HK-2 (cell line): ENCODE measurements around the gene MARCHF2.
"Not testable (repeated sequence)": the region's sequence is repeated elsewhere in the genome, so short reads cannot be mapped to it uniquely, and the experiment has no call there.

Experiments
- DNase-seq: peaks from one replicate; pipeline ENCODE4 v3.0.0-alpha.2; 2018; ENCODE audit not compliant: unreplicated experiment

The MARCHF2 gene

DNA sequence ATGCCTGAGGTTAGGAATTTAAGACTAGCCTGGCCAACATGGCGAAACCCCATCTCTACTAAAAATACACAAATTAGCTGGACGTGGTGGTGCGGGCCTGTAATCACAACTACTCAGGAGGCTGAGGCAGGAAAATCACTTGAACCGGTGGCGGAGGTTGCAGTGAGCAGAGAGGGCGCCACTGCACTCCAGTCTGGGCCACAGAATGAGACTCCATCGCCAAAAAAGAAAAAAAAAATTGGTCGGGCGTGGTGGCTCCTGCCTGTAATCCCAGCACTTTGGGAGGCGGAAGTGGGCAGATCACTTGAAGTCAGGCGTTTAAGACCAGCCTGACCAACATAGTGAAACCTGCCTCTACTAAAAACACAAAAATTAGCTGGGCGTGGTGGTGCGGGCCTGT lies 2.4 kb upstream of the MARCHF2 start:
- DNase-seq: not testable (repeated sequence)

DNA sequence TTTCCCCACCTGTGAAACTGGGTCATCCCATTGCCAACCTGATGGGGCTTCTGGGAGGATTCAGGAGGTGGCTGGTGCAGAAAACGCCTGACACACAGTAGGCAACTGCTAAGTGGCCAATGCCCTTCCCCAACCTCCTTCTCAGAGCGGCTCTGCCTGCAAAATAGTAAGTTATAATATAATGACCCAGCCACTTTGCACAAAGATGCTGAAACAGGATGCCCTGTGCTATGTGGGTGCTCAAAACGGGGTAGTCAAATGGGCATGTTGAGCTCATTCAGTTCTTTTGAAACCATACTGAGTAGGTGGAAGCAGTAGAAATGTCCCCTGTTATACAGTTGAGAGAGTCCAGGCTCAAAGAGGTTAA lies 507 bp downstream of the MARCHF2 start:
- no peak for DNase-seq

DNA sequence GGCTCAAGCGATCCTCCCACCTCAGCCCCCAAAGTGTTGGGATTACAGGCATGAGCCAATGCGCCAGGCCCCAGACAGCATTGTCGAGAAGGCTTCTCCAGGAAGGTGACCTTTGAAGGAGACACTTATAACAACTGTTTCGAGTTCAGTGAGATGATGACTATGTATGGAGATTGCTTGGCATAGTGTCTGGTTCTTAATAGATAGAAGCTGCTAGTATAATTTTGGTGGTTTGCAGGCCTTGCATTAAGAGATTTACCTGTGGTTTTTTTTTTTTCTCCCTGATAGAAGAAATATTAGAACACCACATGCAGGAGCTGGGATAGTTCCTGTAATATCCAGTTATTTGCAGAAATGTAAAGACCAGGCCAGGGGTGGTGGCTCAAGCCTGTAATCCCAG lies 3.7 kb downstream of the MARCHF2 start:
- DNase-seq: no peak

DNA sequence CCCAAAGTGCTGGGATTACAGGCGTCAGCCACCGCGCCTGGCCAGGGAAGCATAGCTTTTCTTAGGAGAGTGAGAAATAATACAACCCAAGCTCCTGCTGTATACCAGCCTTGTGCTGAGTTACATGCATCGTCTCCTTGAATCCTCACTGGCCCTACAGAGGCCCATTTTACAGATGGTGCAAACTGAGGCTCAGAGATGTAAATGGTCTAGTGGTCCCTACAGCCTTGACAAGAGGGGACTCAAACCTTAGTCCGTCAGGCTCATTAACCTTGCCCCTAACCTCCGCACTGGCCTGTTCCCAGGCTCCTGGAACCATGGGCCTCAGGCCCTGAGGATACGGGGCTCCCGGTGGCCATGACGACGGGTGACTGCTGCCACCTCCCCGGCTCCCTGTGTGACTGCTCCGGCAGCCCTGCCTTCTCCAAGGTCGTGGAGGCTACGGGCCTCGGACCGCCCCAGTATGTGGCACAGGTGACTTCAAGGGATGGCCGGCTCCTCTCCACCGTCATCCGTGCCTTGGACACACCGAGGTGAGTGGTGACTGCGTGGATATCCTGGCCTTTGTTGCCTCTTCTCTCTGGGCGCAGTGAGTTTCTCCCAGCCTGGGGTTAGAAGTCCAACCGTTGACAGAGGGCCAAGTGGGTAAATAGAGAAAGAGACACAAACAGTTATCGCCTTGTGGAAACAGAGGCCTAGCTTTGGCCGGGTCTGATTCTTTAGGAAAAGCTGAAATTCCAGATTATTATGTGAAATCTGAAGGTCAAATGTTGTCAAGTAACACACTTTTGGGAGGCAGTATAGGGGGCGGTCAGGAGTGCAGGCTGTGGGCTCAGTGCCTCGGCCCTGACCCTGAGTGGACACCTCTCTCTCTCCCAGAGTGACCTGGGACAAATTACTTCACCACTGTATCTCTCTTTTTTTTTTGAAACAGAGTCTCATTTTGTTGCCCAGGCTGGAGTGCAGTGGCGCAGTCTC lies 8.7 kb downstream of the MARCHF2 start:
- no peak for DNase-seq

DNA sequence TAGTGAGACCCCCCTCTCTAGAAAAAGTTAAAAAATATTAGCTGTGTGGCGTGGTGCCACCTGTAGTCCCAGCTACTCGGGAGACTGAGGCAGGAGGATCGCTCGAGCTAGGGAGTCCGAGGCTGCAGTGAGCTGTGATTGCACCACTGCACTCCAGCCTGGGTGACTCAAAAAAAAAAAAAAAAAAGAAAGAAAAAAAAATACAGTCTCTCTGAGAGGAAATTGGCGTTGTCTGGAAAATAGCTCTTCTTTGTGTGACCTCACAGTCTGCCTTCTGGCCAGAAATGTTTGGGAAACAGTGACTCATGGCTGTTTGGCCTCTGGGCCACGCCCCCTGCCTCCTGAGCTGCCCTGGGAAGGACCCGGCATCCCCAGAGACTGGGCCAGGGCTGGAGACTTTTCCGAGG lies 10.7 kb downstream of the MARCHF2 start:
- DNase-seq: peak; percentile 84

DNA sequence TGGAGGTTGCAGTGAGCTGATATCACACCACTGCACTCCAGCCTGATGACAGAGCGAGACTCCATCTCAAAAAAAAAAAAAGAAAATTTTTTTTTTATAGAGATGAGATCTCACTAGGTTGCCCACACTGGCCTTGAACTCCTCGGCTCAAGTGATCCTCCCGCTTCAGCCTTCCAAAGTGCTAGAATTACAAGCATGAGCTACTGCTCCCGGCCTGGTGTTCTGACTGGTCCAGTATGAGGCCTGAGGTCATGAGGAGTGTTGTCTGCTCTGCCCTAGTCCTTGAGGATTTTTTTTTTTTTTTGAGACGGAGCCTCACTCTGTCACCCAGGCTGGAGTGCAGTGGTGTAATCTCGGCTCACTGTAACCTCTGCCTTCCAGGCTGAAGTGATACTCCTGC lies 12.2 kb downstream of the MARCHF2 start:
- DNase-seq: not testable (repeated sequence)

DNA sequence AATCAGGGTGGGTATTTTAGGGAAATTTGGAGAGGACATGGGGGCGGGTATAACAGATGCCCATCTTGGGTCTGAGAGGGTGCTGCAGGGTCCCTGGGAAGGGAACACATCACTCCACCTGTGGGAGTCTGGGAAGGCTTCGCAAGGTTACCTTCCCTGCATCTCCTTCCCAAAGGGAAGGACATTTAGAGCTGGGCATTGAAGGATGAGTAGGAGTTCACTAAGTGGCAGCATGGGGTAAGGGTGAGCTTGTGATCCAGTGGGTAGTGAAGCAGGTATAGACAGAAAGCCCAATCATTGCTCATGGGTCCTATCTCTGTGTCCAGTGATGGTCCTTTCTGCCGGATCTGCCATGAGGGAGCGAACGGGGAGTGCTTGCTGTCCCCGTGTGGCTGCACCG lies 13.2 kb downstream of the MARCHF2 start:
- no peak for DNase-seq

DNA sequence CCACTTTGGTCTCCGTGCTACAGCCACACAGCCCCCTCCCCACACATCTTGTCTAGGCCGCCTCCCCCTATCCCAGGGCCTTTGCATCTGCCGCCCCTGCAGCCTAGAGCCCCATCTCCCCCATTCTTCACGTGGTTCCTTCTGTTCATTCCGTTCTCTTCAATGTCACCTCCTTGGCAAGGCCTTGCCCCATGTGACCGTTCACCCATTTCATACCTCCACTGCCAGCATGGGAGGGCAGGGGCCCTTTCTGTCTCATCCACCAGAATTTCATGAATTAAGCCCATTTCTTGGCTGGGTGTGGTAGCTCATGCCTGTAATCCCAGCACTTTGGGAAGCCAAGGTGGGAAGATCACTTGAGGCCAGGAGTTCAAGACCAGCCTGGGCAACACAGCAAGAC lies 15.9 kb downstream of the MARCHF2 start:
- DNase-seq: no peak

DNA sequence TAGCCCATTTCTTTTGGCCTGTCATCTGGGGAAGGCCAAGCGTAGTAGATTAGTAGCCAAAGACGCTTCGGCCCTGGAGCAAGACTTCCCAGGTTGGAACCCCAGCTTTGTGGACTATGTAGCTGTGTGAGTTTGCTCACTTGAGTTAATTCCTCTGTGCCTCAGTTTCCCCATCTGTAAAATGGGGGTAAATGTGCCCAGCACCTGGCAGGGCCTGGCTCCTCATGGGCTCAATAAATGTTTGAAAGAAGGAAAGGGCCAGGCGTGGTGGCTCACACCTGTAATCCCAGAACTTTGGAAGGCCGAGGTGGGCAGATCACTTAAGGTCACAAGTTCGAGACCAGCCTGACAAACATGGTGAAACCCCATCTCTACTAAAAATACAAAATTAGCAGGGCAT lies 16.7 kb downstream of the MARCHF2 start:
- no peak for DNase-seq

DNA sequence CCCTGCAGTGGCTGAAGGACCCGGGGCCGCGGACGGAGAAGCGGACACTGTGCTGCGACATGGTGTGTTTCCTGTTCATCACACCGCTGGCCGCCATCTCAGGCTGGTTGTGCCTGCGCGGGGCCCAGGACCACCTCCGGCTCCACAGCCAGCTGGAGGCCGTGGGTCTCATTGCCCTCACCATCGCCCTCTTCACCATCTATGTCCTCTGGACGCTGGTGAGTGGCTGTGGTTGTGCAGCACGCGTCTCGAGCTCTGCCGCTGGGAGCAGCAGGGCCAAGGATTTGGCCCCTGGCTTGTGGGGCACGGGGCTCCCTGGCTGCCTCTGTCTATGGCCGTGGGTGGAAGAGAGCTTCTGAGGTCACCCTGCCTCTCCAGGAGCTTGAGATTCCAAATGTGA lies 17.5 kb downstream of the MARCHF2 start:
- DNase-seq: no peak

DNA sequence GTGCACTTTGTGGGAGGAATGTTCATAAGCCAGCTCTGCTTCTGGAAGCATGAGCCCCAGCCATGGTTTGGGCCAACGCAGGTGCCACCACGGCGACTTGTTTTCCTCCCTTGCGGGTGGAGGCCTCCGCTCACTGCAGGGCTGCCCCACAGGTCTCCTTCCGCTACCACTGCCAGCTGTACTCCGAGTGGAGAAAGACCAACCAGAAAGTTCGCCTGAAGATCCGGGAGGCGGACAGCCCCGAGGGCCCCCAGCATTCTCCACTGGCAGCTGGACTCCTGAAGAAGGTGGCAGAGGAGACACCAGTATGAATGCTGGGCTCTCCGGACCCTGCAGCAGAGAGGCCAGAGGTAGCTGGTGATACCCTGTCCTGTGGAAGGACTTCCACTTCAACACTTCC lies 25.1 kb downstream of the MARCHF2 start:
- DNase-seq: no peak

DNA sequence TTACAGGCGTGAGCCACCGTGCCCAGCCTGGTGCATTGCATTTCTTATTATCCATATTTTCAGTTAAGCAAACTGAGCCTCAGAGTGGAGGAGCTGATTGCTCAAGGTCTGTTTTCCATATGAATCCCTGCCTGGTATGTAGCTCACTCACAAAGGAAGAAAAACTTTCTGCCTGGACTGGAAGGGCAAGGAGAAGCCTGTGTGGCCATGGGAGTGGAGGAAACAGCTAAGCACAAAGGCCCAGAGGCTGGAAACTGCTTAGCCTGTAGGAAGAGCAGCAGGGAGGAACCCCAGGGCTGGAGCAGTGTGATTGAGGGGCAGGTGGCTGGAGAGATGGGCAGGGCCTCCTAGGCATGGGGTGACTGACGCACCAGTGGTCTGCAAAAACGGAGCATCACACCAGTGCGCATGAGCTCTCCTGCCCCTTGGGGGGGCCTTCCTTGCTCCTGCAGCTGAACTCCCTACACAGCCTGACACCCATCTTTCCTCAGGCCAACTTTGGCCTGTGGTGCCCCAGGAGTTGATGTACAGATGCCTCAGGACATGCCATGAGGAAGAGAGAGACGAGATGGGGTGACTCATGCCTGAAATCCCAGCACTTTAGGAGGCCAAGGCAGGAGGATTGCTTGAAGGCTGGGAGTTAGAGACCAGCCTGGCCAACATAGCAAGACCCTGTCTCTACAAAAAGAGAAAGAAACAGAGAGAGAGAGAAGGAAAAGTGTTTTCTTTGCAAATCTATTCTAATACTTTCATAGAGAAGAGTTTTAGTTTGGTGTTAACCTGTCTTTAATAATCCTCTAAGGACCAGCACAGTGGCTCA lies 28.8 kb downstream of the MARCHF2 start:
- no peak for DNase-seq

DNA sequence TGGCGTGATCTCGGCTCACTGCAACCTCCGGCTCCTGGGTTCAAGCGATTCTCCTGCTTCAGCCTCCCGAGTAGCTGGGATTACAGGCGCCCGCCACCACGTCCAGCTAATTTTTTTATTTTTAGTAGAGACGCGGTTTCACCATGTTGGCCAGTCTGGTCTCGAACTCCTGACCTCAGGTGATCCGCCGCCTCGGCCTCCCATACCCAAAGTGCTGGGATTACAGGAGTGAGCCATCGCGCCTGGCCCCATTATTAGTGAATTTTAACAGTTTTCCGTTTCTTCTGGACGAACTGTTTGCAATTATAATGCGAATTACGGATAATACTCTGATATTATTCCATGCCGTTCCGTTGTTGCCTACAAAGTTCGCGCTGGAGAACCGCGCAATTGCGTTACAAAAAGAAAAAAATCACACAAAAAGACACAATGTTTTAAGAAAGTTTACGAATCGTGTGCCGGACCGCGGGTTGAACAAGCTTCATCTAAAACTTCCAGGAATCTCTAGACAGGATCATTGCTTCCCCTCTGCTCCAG lies 31.1 kb downstream of the MARCHF2 start:
- not testable (repeated sequence) for DNase-seq

DNA sequence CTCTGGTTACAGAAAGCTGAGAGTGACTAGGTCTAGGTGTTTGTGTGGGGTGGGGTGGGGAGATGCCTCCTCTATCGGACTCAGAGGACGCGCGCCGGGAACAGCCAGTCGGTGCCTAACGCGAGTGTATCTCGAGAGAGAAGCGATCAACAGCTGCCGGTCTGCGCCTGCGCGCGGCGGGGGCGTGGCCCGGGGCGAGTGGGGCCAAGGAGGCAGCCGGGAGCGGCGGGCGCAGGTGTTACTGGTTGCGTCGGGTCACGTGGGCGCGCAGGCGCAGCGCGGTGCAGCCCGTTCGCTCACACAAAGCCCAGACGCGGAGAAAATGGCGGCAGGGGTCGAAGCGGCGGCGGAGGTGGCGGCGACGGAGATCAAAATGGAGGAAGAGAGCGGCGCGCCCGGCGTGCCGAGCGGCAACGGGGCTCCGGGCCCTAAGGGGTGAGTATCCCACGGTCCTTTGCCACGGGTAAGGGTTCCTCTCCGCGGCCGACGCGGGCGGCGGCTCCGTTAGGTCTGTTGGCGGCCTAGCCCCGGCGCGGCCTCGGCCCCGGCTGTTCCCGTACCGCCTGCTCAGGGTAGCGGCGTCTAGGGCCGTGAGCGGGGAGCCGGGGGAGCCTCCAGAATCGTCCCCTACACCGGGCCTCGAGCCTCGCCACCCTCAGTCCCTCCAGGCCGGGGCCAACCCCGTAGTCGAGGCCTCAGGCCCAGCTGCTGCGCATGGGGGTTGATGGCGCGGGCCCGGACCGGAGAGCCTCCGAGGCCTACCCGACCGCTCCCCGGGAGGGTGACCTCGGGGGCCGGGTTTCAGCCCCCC lies 31.8 kb downstream of the MARCHF2 start, which contains the start of gene HNRNPM:
HNRNPM (plus strand) TSS at position 299 of the 811 bp plus-strand sequence; CDS start at position 323, 24 bp downstream.
- peak; percentile 99 for DNase-seq

DNA sequence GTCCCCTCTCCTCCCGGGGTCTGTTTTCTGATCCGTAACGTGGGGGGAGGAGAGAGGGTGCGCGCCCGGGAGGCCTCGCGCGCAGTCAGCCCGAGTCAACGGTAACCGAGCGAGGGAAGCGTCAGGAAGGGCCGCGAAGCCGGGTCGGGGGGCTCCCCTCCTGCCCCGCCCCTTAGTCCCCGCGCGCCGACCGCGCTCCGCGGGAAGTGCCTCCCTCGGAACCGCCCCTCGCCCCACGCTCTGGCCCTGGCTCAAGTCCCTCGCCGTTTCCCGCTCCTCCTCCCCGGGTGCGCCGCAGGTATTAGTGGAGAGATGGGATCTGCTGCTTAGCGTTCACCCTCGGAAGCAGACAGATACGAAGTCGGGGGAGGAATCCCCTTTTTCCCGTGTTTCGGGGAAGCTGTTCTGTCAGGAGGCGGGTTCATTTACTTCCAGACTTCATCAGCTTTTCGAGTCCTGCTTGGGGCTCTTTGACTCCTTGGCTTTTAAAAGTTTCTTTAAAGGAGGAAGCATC lies 32.4 kb downstream of the MARCHF2 start:
- peak; percentile 57 for DNase-seq

DNA sequence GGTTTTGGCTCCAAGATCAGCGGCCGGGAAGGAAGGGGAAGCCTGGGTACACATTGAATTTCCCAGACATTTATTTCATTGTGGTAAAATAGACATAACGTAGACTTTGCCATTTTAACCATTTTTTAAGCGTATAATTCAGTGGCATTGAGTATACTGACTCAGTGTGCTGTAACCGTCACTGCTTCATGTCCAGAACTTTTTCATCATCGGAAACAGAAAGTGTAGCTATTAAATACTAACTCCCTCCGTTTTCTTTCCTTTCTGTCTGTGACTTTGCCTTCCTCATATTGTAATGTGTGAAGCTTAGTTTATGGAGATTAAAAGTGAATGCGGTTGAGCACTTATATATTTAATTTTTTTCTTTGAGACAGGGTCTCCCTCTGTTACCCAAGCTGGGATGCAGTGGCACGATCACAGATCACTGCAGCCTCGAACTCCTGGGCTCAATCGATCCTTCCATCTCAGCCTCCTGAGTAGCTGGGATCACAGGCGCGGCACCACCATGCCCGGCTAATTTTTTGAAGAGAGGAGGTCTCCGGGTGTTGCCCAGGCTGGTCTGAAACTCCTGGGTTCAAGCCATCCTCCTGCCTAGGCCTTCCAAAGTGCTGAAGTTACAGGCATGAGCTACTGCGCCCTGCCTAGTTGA lies 33.1 kb downstream of the MARCHF2 start:
- DNase-seq: no peak

DNA sequence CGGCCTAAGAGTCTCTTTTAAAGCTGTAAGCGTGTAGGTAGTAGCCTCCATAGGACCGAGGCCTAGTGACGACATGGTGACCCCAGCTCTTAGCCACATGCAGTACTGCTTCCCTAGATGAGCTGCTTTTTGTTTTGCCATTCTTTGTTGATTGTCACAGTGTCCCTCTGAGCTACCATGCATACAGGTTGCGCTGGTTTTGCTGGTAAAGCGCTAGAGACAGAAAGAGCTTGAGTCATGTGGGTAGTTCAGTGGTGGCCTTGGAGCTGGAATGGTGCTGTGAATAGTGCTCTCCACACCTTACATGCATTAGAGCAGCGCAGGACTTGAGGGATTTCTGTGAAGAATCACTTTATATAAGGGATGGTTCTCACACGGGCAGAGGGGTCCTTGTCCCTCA lies 36.7 kb downstream of the MARCHF2 start:
- no peak for DNase-seq

DNA sequence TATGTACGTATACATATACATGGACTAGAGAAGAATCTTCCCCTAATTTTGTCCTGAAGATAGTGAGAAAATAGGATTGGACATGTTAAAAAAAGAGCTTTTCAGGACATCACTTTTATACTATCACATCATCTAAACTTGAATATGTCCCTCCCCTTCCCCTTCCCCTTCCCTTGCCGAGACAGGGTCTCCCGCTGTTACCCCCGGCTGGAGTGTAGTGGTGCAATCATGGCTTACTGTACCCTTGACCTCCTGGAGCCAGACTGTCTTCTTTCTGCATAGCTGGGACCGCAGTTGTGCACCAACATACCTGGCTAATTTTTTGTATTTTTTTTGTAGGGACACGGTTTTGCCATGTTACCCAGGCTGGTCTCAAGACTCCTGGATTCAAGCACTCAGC lies 38.3 kb downstream of the MARCHF2 start:
- no peak for DNase-seq

DNA sequence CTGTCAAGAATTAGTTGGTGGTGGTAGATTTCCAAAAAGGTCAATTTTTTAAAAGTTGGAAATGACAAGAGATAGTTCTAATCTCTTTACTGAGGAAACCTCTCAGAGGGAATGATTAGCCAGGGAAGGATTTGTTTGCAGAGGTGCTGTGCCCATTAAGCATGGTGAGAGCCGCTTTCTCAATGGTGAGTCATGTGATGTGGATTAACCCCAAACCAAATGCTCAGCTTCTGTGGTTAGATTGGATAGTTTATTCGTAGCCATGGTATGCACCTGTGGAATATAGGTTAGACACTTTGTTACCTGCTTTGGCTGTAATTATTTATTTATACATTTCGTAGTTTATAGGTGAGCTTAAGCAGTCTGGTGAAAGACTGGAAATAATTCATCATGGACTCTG lies 38.8 kb downstream of the MARCHF2 start:
- peak; percentile 51 for DNase-seq

DNA sequence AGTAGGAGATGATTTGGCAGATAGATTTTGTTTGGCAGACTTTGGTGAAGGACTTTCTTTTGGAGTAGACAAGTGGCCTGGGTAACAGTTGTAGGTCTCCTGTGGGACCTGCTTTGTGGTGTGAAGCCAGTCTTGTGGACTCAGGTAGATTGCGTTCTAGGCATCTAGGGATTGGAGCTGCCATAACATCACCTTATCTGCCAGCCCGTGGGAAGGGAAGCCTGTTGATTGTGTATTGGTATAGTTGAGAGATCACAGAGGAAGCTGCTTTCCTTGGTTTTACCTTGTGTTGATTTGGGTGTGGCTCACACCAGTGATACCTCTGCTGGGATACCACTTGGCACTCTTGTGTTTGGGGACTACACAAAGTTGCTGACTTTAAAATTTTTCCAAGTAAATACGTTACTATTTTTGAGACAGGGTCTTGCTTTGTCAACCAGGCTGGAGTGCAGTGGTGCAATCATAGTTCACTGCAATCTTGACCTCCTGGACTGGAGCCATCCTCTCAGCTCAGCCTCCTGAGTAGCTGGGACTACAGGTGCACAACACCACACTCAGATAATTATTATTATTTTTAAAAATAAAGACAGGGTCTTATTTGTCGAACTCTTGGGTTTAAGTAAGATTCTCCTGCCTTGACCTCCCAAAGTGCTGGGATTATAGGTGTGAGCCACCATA lies 39.5 kb downstream of the MARCHF2 start:
- no peak for DNase-seq
